ENCODE measurements around the gene CHN1. TPM values are rescaled to one million over a fixed set of nuclear protein-coding genes. Genes with fewer than 3 reads are reported as not detected.

Gene CHN1
- total RNA-seq, 1 donor = 2.3 TPM

- no peak for TF ChIP-seq CTCF (IDR thresholded peaks at IDR 0.05; ENCODE audit: insufficient read depth, low read length)
- no peak overlapping the region for H3K4me3 ChIP-seq (ENCODE audit: low read depth, low read length)
- DNase-seq (ENCODE audit: low read depth) = no peak
Measured at GRCh38 chr2:174984561-174984960, 20.6 kb downstream of the CHN1 start.

GRCh38 chr2:174981331-174981730 lies 23.9 kb downstream of the CHN1 start:
- no peak for TF ChIP-seq CTCF (IDR thresholded peaks at IDR 0.05; ENCODE audit: insufficient read depth, low read length)
- no peak overlapping the region for H3K4me3 ChIP-seq (ENCODE audit: low read depth, low read length)
- no peak for DNase-seq (ENCODE audit: low read depth)

- DNase-seq (ENCODE audit: low read depth) = no peak
- no peak overlapping the region for H3K4me3 ChIP-seq (ENCODE audit: low read depth, low read length)
- no peak for TF ChIP-seq CTCF (IDR thresholded peaks at IDR 0.05; ENCODE audit: insufficient read depth, low read length)
Measured at GRCh38 chr2:174979996-174980395, 25.2 kb downstream of the CHN1 start.

GRCh38 chr2:174977364-174977763 lies 27.8 kb downstream of the CHN1 start:
- no peak for DNase-seq (ENCODE audit: low read depth)
- H3K4me3 ChIP-seq (ENCODE audit: low read depth, low read length) = no peak overlapping the region
- no peak for TF ChIP-seq CTCF (IDR thresholded peaks at IDR 0.05; ENCODE audit: insufficient read depth, low read length)

- no peak for DNase-seq (ENCODE audit: low read depth)
- TF ChIP-seq CTCF (IDR thresholded peaks at IDR 0.05; ENCODE audit: insufficient read depth, low read length) = no peak
- no peak overlapping the region for H3K4me3 ChIP-seq (ENCODE audit: low read depth, low read length)
Measured at GRCh38 chr2:174974131-174974530, 31.1 kb downstream of the CHN1 start.

GRCh38 chr2:174972924-174973323 lies 32.3 kb downstream of the CHN1 start:
- H3K4me3 ChIP-seq (ENCODE audit: low read depth, low read length) = no peak overlapping the region
- no peak for TF ChIP-seq CTCF (IDR thresholded peaks at IDR 0.05; ENCODE audit: insufficient read depth, low read length)
- peak; percentile 60 for DNase-seq (ENCODE audit: low read depth)
